Keratinocyte (primary cell): ENCODE results near the gene AMMECR1L.

Experiments used
- EZH2 ChIP-seq: IDR thresholded peaks from one replicate; pipeline ENCODE4 v1.6.1; 2012; ENCODE audit warnings: inconsistent platforms, mild to moderate bottlenecking, low read length, moderate library complexity
- TF ChIP-seq, protein P1 (sequence below), 3 experiments: IDR thresholded peaks in 1 of 3; conservative IDR thresholded peaks in 1 of 3; optimal IDR thresholded peaks in 1 of 3; 2 replicates in 2 of 3; 3 replicates in 1 of 3; pipeline versions ENCODE3 to v1.5.1; 2011; ENCODE audit warnings: low read length in 3 of 3, mild to moderate bottlenecking in 3 of 3, moderate library complexity in 2 of 3, control low read depth in 1 of 3, inconsistent platforms in 1 of 3; ENCODE audit not compliant: insufficient read depth in 2 of 3; ENCODE audit errors: extremely low read depth in 1 of 3

DNA sequence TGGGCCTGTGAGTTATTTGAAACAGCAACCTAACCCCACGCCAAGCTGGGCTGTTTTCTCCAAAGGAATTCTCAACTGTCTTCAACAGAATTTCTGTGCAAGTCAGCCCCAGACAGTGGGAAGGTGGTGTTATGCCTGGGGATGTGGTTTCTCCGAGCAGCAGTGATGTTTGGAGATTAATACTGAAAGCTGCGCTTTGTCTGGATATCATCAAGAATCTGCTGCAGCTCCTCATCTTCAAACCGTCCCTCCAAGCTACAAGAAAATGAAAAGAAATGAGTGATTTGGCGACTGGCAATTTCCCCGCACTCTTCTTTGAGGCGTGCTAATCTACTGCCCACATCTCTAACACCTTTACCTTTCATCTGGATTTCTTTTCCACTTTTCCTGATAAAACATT lies 37.8 kb downstream of the AMMECR1L start:
- TF ChIP-seq, protein P1, sequence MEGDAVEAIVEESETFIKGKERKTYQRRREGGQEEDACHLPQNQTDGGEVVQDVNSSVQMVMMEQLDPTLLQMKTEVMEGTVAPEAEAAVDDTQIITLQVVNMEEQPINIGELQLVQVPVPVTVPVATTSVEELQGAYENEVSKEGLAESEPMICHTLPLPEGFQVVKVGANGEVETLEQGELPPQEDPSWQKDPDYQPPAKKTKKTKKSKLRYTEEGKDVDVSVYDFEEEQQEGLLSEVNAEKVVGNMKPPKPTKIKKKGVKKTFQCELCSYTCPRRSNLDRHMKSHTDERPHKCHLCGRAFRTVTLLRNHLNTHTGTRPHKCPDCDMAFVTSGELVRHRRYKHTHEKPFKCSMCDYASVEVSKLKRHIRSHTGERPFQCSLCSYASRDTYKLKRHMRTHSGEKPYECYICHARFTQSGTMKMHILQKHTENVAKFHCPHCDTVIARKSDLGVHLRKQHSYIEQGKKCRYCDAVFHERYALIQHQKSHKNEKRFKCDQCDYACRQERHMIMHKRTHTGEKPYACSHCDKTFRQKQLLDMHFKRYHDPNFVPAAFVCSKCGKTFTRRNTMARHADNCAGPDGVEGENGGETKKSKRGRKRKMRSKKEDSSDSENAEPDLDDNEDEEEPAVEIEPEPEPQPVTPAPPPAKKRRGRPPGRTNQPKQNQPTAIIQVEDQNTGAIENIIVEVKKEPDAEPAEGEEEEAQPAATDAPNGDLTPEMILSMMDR (optimal IDR thresholded peaks at IDR 0.05 in 1 of 3, IDR thresholded peaks at IDR 0.05 in 1 of 3, conservative IDR thresholded peaks at IDR 0.05 in 1 of 3; ENCODE audit: extremely low read depth in 1 of 3, insufficient read depth in 2 of 3, low read length in 3 of 3): no peak
- TF ChIP-seq EZH2: no peak
